ENCODE measurements around the gene SUGP2.
"Not testable (repeated sequence)": the region's sequence is repeated elsewhere in the genome, so short reads cannot be mapped to it uniquely, and the experiment has no call there.

SUGP2 gene

GRCh38 chr19:19026299-19026971, 6.9 kb downstream of the SUGP2 start:
- Histone ChIP-seq H4K8ac (ENCODE audit: low read depth, low read length) (no peak overlapping the region), H3K4ac (ENCODE audit: low read depth, low read length) (no peak overlapping the region), H3K4me2 (ENCODE audit: low read length) (no peak overlapping the region), H3K79me1 (ENCODE audit: low read length) (peaks cover 20% of the 10 kb centered on the region), H3K18ac (ENCODE audit: low read length) (no peak overlapping the region), H3K23ac (ENCODE audit: low read length) (no peak overlapping the region), H3K9ac (ENCODE audit: low read length) (no peak overlapping the region), H3K79me2 (ENCODE audit: control insufficient read depth, insufficient read depth, low read length) (peaks cover 18% of the 10 kb centered on the region), H2BK120ac (ENCODE audit: low read depth, low read length) (no peak overlapping the region), H3K56ac (ENCODE audit: low read length) (no peak overlapping the region), H2BK15ac (replicated peaks; ENCODE audit: low read depth) (no peak overlapping the region), H3K36me3 (ENCODE audit: control insufficient read depth, insufficient read depth, low read length) (peaks cover 27% of the 10 kb centered on the region), H2AK5ac (ENCODE audit: low read length) (no peak overlapping the region), H2BK5ac (ENCODE audit: low read length) (no peak overlapping the region), H3K27me3 (ENCODE audit: insufficient read depth, low read length, poor library complexity) (no peaks in the 10 kb centered on the region), H3K27ac (ENCODE audit: low read depth, low read length) (no peak overlapping the region), H3K4me3 (ENCODE audit: low read length) (no peak overlapping the region), H3K4me1 (ENCODE audit: control insufficient read depth, low read depth, low read length) (no peaks in the 10 kb centered on the region), H4K5ac (ENCODE audit: low read length) (no peak overlapping the region)
- peak; percentile 20 for DNase-seq
- WGBS (ENCODE audit: extremely low coverage, insufficient coverage, low lambda C conversion rate), result no CpG with 5 or more reads among the region's 10 CpGs

- Histone ChIP-seq H4K5ac (ENCODE audit: low read length) (no peak overlapping the region), H3K4me2 (ENCODE audit: low read length) (no peak overlapping the region), H3K18ac (ENCODE audit: low read length) (no peak overlapping the region), H2BK120ac (ENCODE audit: low read depth, low read length) (no peak overlapping the region), H3K23ac (ENCODE audit: low read length) (no peak overlapping the region), H4K8ac (ENCODE audit: low read depth, low read length) (no peak overlapping the region), H2BK15ac (replicated peaks; ENCODE audit: low read depth) (no peak overlapping the region), H3K79me1 (ENCODE audit: low read length) (peaks cover 20% of the 10 kb centered on the region), H2BK5ac (ENCODE audit: low read length) (no peak overlapping the region), H3K79me2 (ENCODE audit: control insufficient read depth, insufficient read depth, low read length) (peaks cover 16% of the 10 kb centered on the region), H3K36me3 (ENCODE audit: control insufficient read depth, insufficient read depth, low read length) (peaks cover 27% of the 10 kb centered on the region), H3K4ac (ENCODE audit: low read depth, low read length) (no peak overlapping the region), H3K56ac (ENCODE audit: low read length) (no peak overlapping the region), H3K27ac (ENCODE audit: low read depth, low read length) (no peak overlapping the region), H3K27me3 (ENCODE audit: insufficient read depth, low read length, poor library complexity) (no peaks in the 10 kb centered on the region), H3K4me3 (ENCODE audit: low read length) (no peak overlapping the region), H2AK5ac (ENCODE audit: low read length) (no peak overlapping the region), H3K9ac (ENCODE audit: low read length) (no peak overlapping the region), H3K4me1 (ENCODE audit: control insufficient read depth, low read depth, low read length) (no peaks in the 10 kb centered on the region)
- DNase-seq, result no peak
- WGBS (ENCODE audit: extremely low coverage, insufficient coverage, low lambda C conversion rate), result no CpG with 5 or more reads among the region's 11 CpGs
Measured at GRCh38 chr19:19025861-19026260, 7.5 kb downstream of the SUGP2 start.

- not testable (repeated sequence) for H3K56ac ChIP-seq (ENCODE audit: low read length); H4K8ac ChIP-seq (ENCODE audit: low read depth, low read length); H3K27ac ChIP-seq (ENCODE audit: low read depth, low read length); H3K27me3 ChIP-seq (ENCODE audit: insufficient read depth, low read length, poor library complexity); H2AK5ac ChIP-seq (ENCODE audit: low read length); H3K4ac ChIP-seq (ENCODE audit: low read depth, low read length); H2BK15ac ChIP-seq (replicated peaks; ENCODE audit: low read depth); H3K4me2 ChIP-seq (ENCODE audit: low read length); H3K23ac ChIP-seq (ENCODE audit: low read length); H2BK120ac ChIP-seq (ENCODE audit: low read depth, low read length); H3K18ac ChIP-seq (ENCODE audit: low read length); H4K5ac ChIP-seq (ENCODE audit: low read length); DNase-seq; H3K4me1 ChIP-seq (ENCODE audit: control insufficient read depth, low read depth, low read length); H3K9ac ChIP-seq (ENCODE audit: low read length); H3K4me3 ChIP-seq (ENCODE audit: low read length); H2BK5ac ChIP-seq (ENCODE audit: low read length)
- H3K36me3 ChIP-seq (ENCODE audit: control insufficient read depth, insufficient read depth, low read length), result peaks cover 31% of the 10 kb centered on the region
- WGBS (ENCODE audit: extremely low coverage, insufficient coverage, low lambda C conversion rate), result no CpG with 5 or more reads among the region's 1 CpG
- H3K79me2 ChIP-seq (ENCODE audit: control insufficient read depth, insufficient read depth, low read length), result peaks cover 13% of the 10 kb centered on the region
- peaks cover 25% of the 10 kb centered on the region for H3K79me1 ChIP-seq (ENCODE audit: low read length)
Measured at GRCh38 chr19:19023376-19023775, 9.9 kb downstream of the SUGP2 start.

GRCh38 chr19:19022380-19022961, 10.8 kb downstream of the SUGP2 start:
- H4K5ac ChIP-seq (ENCODE audit: low read length), result no peak overlapping the region
- H3K9ac ChIP-seq (ENCODE audit: low read length), result no peak overlapping the region
- H3K18ac ChIP-seq (ENCODE audit: low read length), result no peak overlapping the region
- H3K27ac ChIP-seq (ENCODE audit: low read depth, low read length), result no peak overlapping the region
- peaks cover 13% of the 10 kb centered on the region for H3K79me2 ChIP-seq (ENCODE audit: control insufficient read depth, insufficient read depth, low read length)
- H2BK15ac ChIP-seq (replicated peaks; ENCODE audit: low read depth), result no peak overlapping the region
- H4K8ac ChIP-seq (ENCODE audit: low read depth, low read length), result no peak overlapping the region
- no peak overlapping the region for H3K4ac ChIP-seq (ENCODE audit: low read depth, low read length)
- H3K4me2 ChIP-seq (ENCODE audit: low read length), result no peak overlapping the region
- no peaks in the 10 kb centered on the region for H3K27me3 ChIP-seq (ENCODE audit: insufficient read depth, low read length, poor library complexity)
- no CpG with 5 or more reads among the region's 4 CpGs for WGBS (ENCODE audit: extremely low coverage, insufficient coverage, low lambda C conversion rate)
- DNase-seq, result no peak
- no peak overlapping the region for H3K4me3 ChIP-seq (ENCODE audit: low read length)
- no peak overlapping the region for H3K56ac ChIP-seq (ENCODE audit: low read length)
- peaks cover 25% of the 10 kb centered on the region for H3K79me1 ChIP-seq (ENCODE audit: low read length)
- peaks cover 28% of the 10 kb centered on the region for H3K36me3 ChIP-seq (ENCODE audit: control insufficient read depth, insufficient read depth, low read length)
- no peak overlapping the region for H2AK5ac ChIP-seq (ENCODE audit: low read length)
- no peak overlapping the region for H3K23ac ChIP-seq (ENCODE audit: low read length)
- no peak overlapping the region for H2BK120ac ChIP-seq (ENCODE audit: low read depth, low read length)
- H2BK5ac ChIP-seq (ENCODE audit: low read length), result no peak overlapping the region
- H3K4me1 ChIP-seq (ENCODE audit: control insufficient read depth, low read depth, low read length), result no peaks in the 10 kb centered on the region

- no peak overlapping the region for H3K23ac ChIP-seq (ENCODE audit: low read length)
- WGBS (ENCODE audit: extremely low coverage, insufficient coverage, low lambda C conversion rate), result no CpG with 5 or more reads among the region's 3 CpGs
- H3K79me1 ChIP-seq (ENCODE audit: low read length), result peaks cover 20% of the 10 kb centered on the region
- H3K27ac ChIP-seq (ENCODE audit: low read depth, low read length), result no peak overlapping the region
- no peak overlapping the region for H2BK120ac ChIP-seq (ENCODE audit: low read depth, low read length)
- no peak overlapping the region for H3K18ac ChIP-seq (ENCODE audit: low read length)
- H2AK5ac ChIP-seq (ENCODE audit: low read length), result no peak overlapping the region
- no peak overlapping the region for H3K4ac ChIP-seq (ENCODE audit: low read depth, low read length)
- no peak overlapping the region for H4K5ac ChIP-seq (ENCODE audit: low read length)
- peaks cover 24% of the 10 kb centered on the region for H3K36me3 ChIP-seq (ENCODE audit: control insufficient read depth, insufficient read depth, low read length)
- no peak overlapping the region for H3K9ac ChIP-seq (ENCODE audit: low read length)
- no peaks in the 10 kb centered on the region for H3K4me1 ChIP-seq (ENCODE audit: control insufficient read depth, low read depth, low read length)
- no peak for DNase-seq
- H3K4me2 ChIP-seq (ENCODE audit: low read length), result no peak overlapping the region
- H3K27me3 ChIP-seq (ENCODE audit: insufficient read depth, low read length, poor library complexity), result no peaks in the 10 kb centered on the region
- H2BK15ac ChIP-seq (replicated peaks; ENCODE audit: low read depth), result no peak overlapping the region
- no peak overlapping the region for H4K8ac ChIP-seq (ENCODE audit: low read depth, low read length)
- H2BK5ac ChIP-seq (ENCODE audit: low read length), result no peak overlapping the region
- H3K79me2 ChIP-seq (ENCODE audit: control insufficient read depth, insufficient read depth, low read length), result peaks cover 13% of the 10 kb centered on the region
- no peak overlapping the region for H3K56ac ChIP-seq (ENCODE audit: low read length)
- H3K4me3 ChIP-seq (ENCODE audit: low read length), result no peak overlapping the region
Measured at GRCh38 chr19:19021115-19021514, 12.2 kb downstream of the SUGP2 start.

- no peak overlapping the region for H3K4ac ChIP-seq (ENCODE audit: low read depth, low read length)
- no peak overlapping the region for H4K8ac ChIP-seq (ENCODE audit: low read depth, low read length)
- H3K23ac ChIP-seq (ENCODE audit: low read length), result no peak overlapping the region
- DNase-seq, result no peak
- no peak overlapping the region for H2BK5ac ChIP-seq (ENCODE audit: low read length)
- H3K56ac ChIP-seq (ENCODE audit: low read length), result no peak overlapping the region
- no peak overlapping the region for H3K9ac ChIP-seq (ENCODE audit: low read length)
- H2BK15ac ChIP-seq (replicated peaks; ENCODE audit: low read depth), result no peak overlapping the region
- H3K18ac ChIP-seq (ENCODE audit: low read length), result no peak overlapping the region
- H3K27me3 ChIP-seq (ENCODE audit: insufficient read depth, low read length, poor library complexity), result no peaks in the 10 kb centered on the region
- H2BK120ac ChIP-seq (ENCODE audit: low read depth, low read length), result no peak overlapping the region
- no peak overlapping the region for H2AK5ac ChIP-seq (ENCODE audit: low read length)
- H3K79me2 ChIP-seq (ENCODE audit: control insufficient read depth, insufficient read depth, low read length), result no peaks in the 10 kb centered on the region
- no CpG with 5 or more reads among the region's 5 CpGs for WGBS (ENCODE audit: extremely low coverage, insufficient coverage, low lambda C conversion rate)
- H3K79me1 ChIP-seq (ENCODE audit: low read length), result no peaks in the 10 kb centered on the region
- H3K4me2 ChIP-seq (ENCODE audit: low read length), result no peak overlapping the region
- no peak overlapping the region for H3K27ac ChIP-seq (ENCODE audit: low read depth, low read length)
- H3K36me3 ChIP-seq (ENCODE audit: control insufficient read depth, insufficient read depth, low read length), result peaks cover 18% of the 10 kb centered on the region
- no peak overlapping the region for H3K4me3 ChIP-seq (ENCODE audit: low read length)
- H4K5ac ChIP-seq (ENCODE audit: low read length), result no peak overlapping the region
- H3K4me1 ChIP-seq (ENCODE audit: control insufficient read depth, low read depth, low read length), result no peaks in the 10 kb centered on the region
Measured at GRCh38 chr19:19010551-19010950, 22.8 kb downstream of the SUGP2 start.
